Progenitor cell of endocrine pancreas (in vitro differentiated cells): Measurements from ENCODE around the gene FBXL7. TPM values are rescaled to one million over a fixed set of nuclear protein-coding genes. Genes with fewer than 3 reads are reported as not detected.

Source experiments
- DNase-seq: peaks from one replicate; pipeline ENCODE4 v3.0.0; 2021; ENCODE audit warnings: low spot score; ENCODE audit not compliant: unreplicated experiment
- H3K27ac Mint-ChIP-seq: 2 replicates; pipeline ENCODE4 v1.8.0; 2021; ENCODE audit warnings: mild to moderate bottlenecking, moderate library complexity, mixed read lengths
- H3K27me3 Mint-ChIP-seq: 2 replicates; pipeline ENCODE4 v1.8.0; 2021; ENCODE audit warnings: mixed read lengths
- H3K36me3 Mint-ChIP-seq: 2 replicates; pipeline ENCODE4 v1.8.0; 2022; ENCODE audit warnings: mixed read lengths; ENCODE audit not compliant: insufficient read depth
- H3K4me1 Mint-ChIP-seq: 2 replicates; pipeline ENCODE4 v1.8.0; 2021; ENCODE audit warnings: low read depth, mixed read lengths
- H3K4me3 Mint-ChIP-seq: 2 replicates; pipeline ENCODE4 v1.8.0; 2021; ENCODE audit warnings: low read depth, mild to moderate bottlenecking, moderate library complexity, mixed read lengths
- H3K9me3 Mint-ChIP-seq: 2 replicates; pipeline ENCODE4 v1.8.0; 2021; ENCODE audit warnings: low read depth, mixed read lengths
- total RNA-seq: library from RNA; stranded (reverse); gene quantifications from 2 replicates; pipeline ENCODE4 v1.2.1, GENCODE V29; 2021
- TF ChIP-seq, protein P1 (sequence below): fragments of 200-600 bp; sonication (generic); IDR thresholded peaks from one replicate; pipeline ENCODE4 v1.5.0; 2021; ENCODE audit warnings: antibody characterized with exemption, mild to moderate bottlenecking; ENCODE audit not compliant: unreplicated experiment

The FBXL7 gene
- total RNA-seq, 1 donor from 2014 or later: 15.4 TPM

DNA sequence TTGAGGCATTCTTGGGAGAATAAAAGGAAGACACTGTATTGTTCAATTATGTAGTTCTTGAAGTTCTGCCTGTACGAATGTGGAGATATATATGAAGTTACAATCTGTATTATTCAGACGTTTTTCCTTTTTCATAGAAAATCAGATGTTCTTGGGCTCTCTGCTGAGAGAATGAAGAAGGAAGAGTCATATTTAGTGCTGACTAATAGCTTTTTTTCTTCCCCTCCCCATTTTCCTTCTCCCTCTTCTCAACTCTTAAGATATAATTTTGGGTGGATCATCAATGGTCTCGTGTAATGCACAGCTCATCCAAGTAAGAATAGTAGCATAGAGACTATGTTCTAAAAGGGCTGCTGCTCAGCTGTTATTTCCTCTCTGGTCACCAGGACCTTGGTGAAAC, 23.0 kb upstream of the FBXL7 start:
- TF ChIP-seq, protein P1, sequence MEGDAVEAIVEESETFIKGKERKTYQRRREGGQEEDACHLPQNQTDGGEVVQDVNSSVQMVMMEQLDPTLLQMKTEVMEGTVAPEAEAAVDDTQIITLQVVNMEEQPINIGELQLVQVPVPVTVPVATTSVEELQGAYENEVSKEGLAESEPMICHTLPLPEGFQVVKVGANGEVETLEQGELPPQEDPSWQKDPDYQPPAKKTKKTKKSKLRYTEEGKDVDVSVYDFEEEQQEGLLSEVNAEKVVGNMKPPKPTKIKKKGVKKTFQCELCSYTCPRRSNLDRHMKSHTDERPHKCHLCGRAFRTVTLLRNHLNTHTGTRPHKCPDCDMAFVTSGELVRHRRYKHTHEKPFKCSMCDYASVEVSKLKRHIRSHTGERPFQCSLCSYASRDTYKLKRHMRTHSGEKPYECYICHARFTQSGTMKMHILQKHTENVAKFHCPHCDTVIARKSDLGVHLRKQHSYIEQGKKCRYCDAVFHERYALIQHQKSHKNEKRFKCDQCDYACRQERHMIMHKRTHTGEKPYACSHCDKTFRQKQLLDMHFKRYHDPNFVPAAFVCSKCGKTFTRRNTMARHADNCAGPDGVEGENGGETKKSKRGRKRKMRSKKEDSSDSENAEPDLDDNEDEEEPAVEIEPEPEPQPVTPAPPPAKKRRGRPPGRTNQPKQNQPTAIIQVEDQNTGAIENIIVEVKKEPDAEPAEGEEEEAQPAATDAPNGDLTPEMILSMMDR: no peak
- H3K4me1 Mint-ChIP-seq: peaks cover 12% of the 10 kb centered on the region
- peaks cover 6% of the 10 kb centered on the region for H3K9me3 Mint-ChIP-seq
- no peaks in the 10 kb centered on the region for H3K27me3 Mint-ChIP-seq
- no peak overlapping the region for H3K4me3 Mint-ChIP-seq
- H3K36me3 Mint-ChIP-seq: no peaks in the 10 kb centered on the region
- DNase-seq: no peak
- no peak overlapping the region for H3K27ac Mint-ChIP-seq

DNA sequence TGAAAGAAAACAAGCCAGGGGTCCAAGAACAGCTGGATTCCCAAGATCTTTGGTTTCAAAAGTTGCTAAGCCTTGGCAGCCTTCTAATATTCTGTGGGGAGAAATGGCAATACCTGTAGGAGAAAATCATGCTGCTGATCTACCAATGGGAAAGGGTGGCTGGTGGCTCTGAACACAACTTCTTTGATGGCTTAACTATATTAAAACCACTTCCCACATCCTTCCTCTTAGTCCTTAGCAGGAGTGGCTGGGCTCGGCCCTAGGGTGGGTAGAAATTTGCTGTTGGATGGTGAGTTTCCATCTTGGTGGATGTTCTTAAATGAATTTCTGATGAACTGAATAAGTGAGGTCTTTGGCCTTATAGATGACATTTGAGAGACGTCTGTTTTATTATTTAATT, 19.5 kb upstream of the FBXL7 start:
- DNase-seq: no peak
- TF ChIP-seq, protein P1: no peak
- Mint-ChIP-seq H3K4me3 (no peak overlapping the region), H3K36me3 (no peaks in the 10 kb centered on the region), H3K27ac (no peak overlapping the region), H3K27me3 (no peaks in the 10 kb centered on the region), H3K4me1 (peaks cover 10% of the 10 kb centered on the region), H3K9me3 (peaks cover 6% of the 10 kb centered on the region)

DNA sequence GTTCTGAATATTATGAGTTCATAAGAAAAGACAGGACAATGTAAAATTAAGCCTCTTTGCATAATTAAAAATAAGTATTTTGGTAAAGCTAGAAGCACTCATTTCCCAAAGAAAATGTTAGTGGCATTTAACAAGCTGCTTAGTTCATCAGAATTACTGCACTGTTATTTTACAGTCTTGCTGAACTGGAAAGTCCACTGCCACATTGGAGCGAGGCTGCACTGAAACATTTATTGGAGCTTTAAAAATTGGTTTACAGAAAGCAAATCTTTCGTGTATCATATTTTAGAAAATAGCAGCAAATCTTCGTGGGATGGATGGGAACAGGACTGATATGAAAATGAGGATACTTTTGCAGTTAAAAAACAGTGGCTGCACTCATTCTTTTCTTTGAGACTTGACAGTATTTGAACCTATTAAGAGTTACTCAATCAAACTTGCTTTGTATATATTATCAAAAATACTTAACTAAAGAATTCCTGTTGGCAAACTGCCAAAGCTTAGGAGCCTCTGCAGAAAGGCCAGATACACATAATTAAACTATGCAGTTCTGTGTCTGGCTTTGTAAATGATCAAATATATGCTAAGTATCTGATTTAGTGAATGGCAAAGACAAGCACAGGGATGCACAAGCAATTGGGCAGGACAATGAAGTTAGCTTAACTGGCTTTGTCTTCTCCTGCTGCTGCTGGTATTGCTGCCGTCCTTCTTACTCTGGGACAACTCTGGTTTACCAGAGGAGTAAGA, 16.5 kb upstream of the FBXL7 start:
- DNase-seq: no peak
- H3K36me3 Mint-ChIP-seq: no peaks in the 10 kb centered on the region
- H3K27me3 Mint-ChIP-seq: no peaks in the 10 kb centered on the region
- peaks cover 6% of the 10 kb centered on the region for H3K4me1 Mint-ChIP-seq
- H3K4me3 Mint-ChIP-seq: no peak overlapping the region
- H3K9me3 Mint-ChIP-seq: no peaks in the 10 kb centered on the region
- H3K27ac Mint-ChIP-seq: no peak overlapping the region
- TF ChIP-seq, protein P1: no peak

DNA sequence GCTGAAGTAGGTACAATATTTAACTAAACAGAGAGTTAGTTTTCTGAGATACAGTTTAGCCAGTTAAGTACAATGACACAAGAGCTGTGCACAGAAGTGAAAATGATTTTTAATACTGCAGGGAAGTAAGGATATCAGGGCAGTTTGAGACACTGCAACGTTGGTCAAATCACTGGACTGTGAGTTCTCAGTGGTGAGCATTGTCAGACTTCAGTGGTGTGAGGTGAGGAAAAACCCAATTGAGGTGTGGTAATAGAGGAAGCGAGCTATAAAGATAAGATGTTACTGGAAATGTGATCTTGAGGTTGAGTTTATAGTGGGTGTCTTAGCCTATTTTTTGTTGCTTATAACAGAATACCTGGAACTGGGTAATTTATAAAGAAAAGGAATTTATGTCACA, 12.8 kb upstream of the FBXL7 start:
- H3K27me3 Mint-ChIP-seq: peaks cover 6% of the 10 kb centered on the region
- no peaks in the 10 kb centered on the region for H3K9me3 Mint-ChIP-seq
- H3K27ac Mint-ChIP-seq: no peak overlapping the region
- TF ChIP-seq, protein P1: no peak
- no peak for DNase-seq
- no peak overlapping the region for H3K4me3 Mint-ChIP-seq
- no peaks in the 10 kb centered on the region for H3K36me3 Mint-ChIP-seq
- H3K4me1 Mint-ChIP-seq: peaks cover 5% of the 10 kb centered on the region

DNA sequence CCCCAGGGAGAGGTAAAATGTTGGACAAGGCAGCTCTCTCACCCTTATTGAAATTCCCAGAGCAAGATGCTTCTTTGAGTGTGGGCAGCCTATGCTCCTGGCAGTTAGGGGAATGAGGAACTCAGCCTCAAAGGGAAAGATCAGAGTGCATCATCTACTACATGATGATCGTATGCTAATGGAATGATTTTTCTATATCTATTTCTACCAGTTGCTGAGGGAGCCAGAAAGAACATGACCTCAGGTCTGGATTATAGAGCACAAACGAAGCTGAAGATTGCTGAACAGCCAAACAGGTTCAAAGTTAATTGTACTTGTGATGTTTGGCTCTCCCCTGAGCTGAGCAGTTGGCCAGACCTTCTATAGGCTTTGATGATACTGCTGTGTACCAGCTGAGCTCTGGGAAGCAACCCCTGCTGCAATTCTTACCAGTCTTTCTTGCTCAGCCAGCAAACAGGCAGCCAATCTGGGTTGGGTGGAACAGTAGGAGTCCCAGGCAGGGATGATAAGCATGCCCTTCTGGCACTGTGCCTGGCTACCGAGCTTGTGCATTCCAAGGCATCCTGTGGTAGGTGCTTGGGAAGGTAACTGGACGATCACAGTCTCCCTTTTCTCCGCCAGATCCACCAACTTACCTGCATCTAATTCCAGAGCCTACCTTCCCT, 10.3 kb upstream of the FBXL7 start:
- Mint-ChIP-seq H3K27ac (no peak overlapping the region), H3K9me3 (no peaks in the 10 kb centered on the region), H3K27me3 (peaks cover 6% of the 10 kb centered on the region), H3K4me3 (no peak overlapping the region), H3K4me1 (no peaks in the 10 kb centered on the region), H3K36me3 (no peaks in the 10 kb centered on the region)
- DNase-seq: no peak
- TF ChIP-seq, protein P1: no peak
